B cell (primary cell): ENCODE data around the gene PI4KA.

Experiments
- CTCF ChIP-seq: fragments of 200-600 bp; IDR thresholded peaks from one replicate; pipeline ENCODE4 v1.8.0; 2022; ENCODE audit warnings: antibody characterized with exemption, mild to moderate bottlenecking
- EZH2 ChIP-seq: IDR thresholded peaks from 2 replicates; pipeline ENCODE4 v1.6.1; 2012; ENCODE audit warnings: borderline replicate concordance, low read depth, mild to moderate bottlenecking, moderate library complexity, low read length; ENCODE audit not compliant: insufficient read depth, poor library complexity, severe bottlenecking

- TF ChIP-seq CTCF, result no peak
- TF ChIP-seq EZH2, result no peak
Observed at GRCh38 chr22:20881231-20881630, 22.6 kb upstream of the PI4KA start.
